Esophagus muscularis mucosa (tissue), 4 donors: ENCODE data around the gene ORM2.
"Not testable (repeated sequence)": the region's sequence is repeated elsewhere in the genome, so short reads cannot be mapped to it uniquely, and the experiment has no call there.

Experiments used
- CTCF ChIP-seq, 3 experiments: fragments of 200-600 bp in 2 of 3; fragments of 450-650 bp in 1 of 3; sonication (generic) in 2 of 3; IDR thresholded peaks; one replicate each; pipeline ENCODE4 v1.5.1; 2017 to 2019; ENCODE audit warnings: antibody characterized with exemption in 3 of 3, mild to moderate bottlenecking in 2 of 3, moderate library complexity in 1 of 3
- EP300 ChIP-seq: sonication (generic); formaldehyde crosslinking; IDR thresholded peaks from one replicate; pipeline ENCODE4 v1.6.1; 2017; ENCODE audit warnings: antibody characterized with exemption
- POLR2A ChIP-seq: fragments of 450-650 bp; IDR thresholded peaks from one replicate; pipeline ENCODE4 v1.6.1; 2017; ENCODE audit warnings: antibody characterized with exemption, moderate library complexity, mild to moderate bottlenecking, low read depth
- POLR2AphosphoS5 ChIP-seq, 2 donors: sonication (generic); formaldehyde crosslinking; IDR thresholded peaks; one replicate each; pipeline ENCODE4 v1.6.1; 2017; ENCODE audit warnings: antibody characterized with exemption in 2 of 2

- not testable (repeated sequence) for TF ChIP-seq CTCF (IDR thresholded peaks at IDR 0.05); EP300; POLR2A; POLR2AphosphoS5 (IDR thresholded peaks at IDR 0.05)
These were observed 4.0 kb downstream of the ORM2 start for GRCh38 chr9:114333718-114334117.
